Kidney (tissue), 14 donors: ENCODE measurements around the gene SETD1B. TPM values are rescaled to one million over a fixed set of nuclear protein-coding genes. Genes with fewer than 3 reads are reported as not detected.
"Not testable (repeated sequence)": the region's sequence is repeated elsewhere in the genome, so short reads cannot be mapped to it uniquely, and the experiment has no call there.

Source experiments
- DNase-seq, 5 donors: peaks; one replicate each; pipeline ENCODE4 v3.0.0-alpha.2; 2013 to 2020
- FAIRE-seq: peaks from 2 replicates; lab custom pipeline; 2012; peaks lifted over from hg19 to GRCh38; lab: Jason Lieb, UNC
- H3K27ac ChIP-seq, 2 donors: one replicate each; pipeline ENCODE4 v1.7.0; 2013; ENCODE audit warnings: low read depth in 2 of 2, low read length in 2 of 2, inconsistent platforms in 1 of 2
- H3K27me3 ChIP-seq: one replicate; pipeline ENCODE4 v1.7.1; 2013; ENCODE audit warnings: low read length, inconsistent platforms; ENCODE audit not compliant: control insufficient read depth, insufficient read depth
- H3K36me3 ChIP-seq, 3 donors: one replicate each; pipeline versions ENCODE4 v1.7.0 to v1.7.1; 2013; ENCODE audit warnings: low read length in 3 of 3, control low read depth in 1 of 3, inconsistent platforms in 1 of 3; ENCODE audit not compliant: insufficient read depth in 3 of 3, control insufficient read depth in 2 of 3
- H3K4me1 ChIP-seq, 3 donors: one replicate each; pipeline versions ENCODE4 v1.7.0 to v1.7.1; 2013; ENCODE audit warnings: low read length in 3 of 3, inconsistent platforms in 1 of 3, low read depth in 1 of 3; ENCODE audit not compliant: control insufficient read depth in 2 of 3, insufficient read depth in 2 of 3
- H3K4me3 ChIP-seq, 3 donors: one replicate each; pipeline versions ENCODE4 v1.7.0 to v1.8.1; 2013; ENCODE audit warnings: low read length in 3 of 3, control low read depth in 1 of 3, inconsistent platforms in 1 of 3
- H3K9ac ChIP-seq, 3 donors: one replicate each; pipeline versions ENCODE4 v1.7.0 to v1.7.1; 2013; ENCODE audit warnings: low read length in 3 of 3, control low read depth in 1 of 3, inconsistent platforms in 1 of 3
- H3K9me3 ChIP-seq, 3 donors: one replicate each; pipeline versions ENCODE4 v1.7.0 to v1.7.1; 2013; ENCODE audit warnings: low read length in 3 of 3, control low read depth in 1 of 3, inconsistent platforms in 1 of 3; ENCODE audit not compliant: control insufficient read depth in 2 of 3, insufficient read depth in 1 of 3
- intact Hi-C: fragments of 100-400 bp; cut with DNase I; formaldehyde crosslinking; loops from one replicate; pipeline ENCODE4 v1.11.1; 2022
- polyA plus RNA-seq: library from polyadenylated mRNA; stranded (reverse); fragments of 350-450 nt; fragmentation: Illumina TruSeq; extraction: RNeasy Lipid Tissue Mini Kit (QIAGEN cat#74804); gene quantifications from one replicate; pipeline ENCODE4 v1.2.3, GENCODE V29; 2014; ENCODE audit warnings: low read depth, low replicate concordance; ENCODE audit not compliant: insufficient read depth
- total RNA-seq: library from RNA; stranded (reverse); fragmentation: NEBNext Ultra II Directional; extraction: Animal tissue kit (Norgen Biotek cat#: 25700); gene quantifications from one replicate; pipeline ENCODE4 v1.2.1, GENCODE V29; 2021
- TF ChIP-seq, protein P1 (sequence below): IDR thresholded peaks from 3 replicates; pipeline ENCODE4 v1.5.1; 2012; ENCODE audit warnings: mild to moderate bottlenecking, moderate library complexity, borderline replicate concordance; ENCODE audit not compliant: insufficient read depth; ENCODE audit errors: extremely low read depth
- donor health status: control.
- donor health status: control.
- donor health status: control.
- donor health status: control.
- donor health status: control.
- donor health status: DM: yes; HTN: yes; CAD: no.
- donor health status: Normal renal cell carcinoma (clear cell type).

Gene SETD1B
- total and polyA plus RNA-seq, 2 donors from 2014 or later = 3.5 to 34.5 TPM

GRCh38 chr12:121860257-121860656 is 56.4 kb downstream of the SETD1B start:
- Histone ChIP-seq H3K9me3 (no peaks in the 10 kb centered on the region), H3K27me3 (no peaks in the 10 kb centered on the region), H3K4me3 (no peak overlapping the region), H3K27ac (peak overlapping the region in 1 of 2 donors; percentile 11), H3K9ac (no peak overlapping the region), H3K4me1 (peaks cover 0 to 21% (median 4%) of the 10 kb centered on the region in 3 donors), H3K36me3 (no peaks in the 10 kb centered on the region)
- no peak for DNase-seq
- TF ChIP-seq, protein P1, sequence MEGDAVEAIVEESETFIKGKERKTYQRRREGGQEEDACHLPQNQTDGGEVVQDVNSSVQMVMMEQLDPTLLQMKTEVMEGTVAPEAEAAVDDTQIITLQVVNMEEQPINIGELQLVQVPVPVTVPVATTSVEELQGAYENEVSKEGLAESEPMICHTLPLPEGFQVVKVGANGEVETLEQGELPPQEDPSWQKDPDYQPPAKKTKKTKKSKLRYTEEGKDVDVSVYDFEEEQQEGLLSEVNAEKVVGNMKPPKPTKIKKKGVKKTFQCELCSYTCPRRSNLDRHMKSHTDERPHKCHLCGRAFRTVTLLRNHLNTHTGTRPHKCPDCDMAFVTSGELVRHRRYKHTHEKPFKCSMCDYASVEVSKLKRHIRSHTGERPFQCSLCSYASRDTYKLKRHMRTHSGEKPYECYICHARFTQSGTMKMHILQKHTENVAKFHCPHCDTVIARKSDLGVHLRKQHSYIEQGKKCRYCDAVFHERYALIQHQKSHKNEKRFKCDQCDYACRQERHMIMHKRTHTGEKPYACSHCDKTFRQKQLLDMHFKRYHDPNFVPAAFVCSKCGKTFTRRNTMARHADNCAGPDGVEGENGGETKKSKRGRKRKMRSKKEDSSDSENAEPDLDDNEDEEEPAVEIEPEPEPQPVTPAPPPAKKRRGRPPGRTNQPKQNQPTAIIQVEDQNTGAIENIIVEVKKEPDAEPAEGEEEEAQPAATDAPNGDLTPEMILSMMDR = no peak
- intact Hi-C loops = no loop called here
- FAIRE-seq = no peak

DNA sequence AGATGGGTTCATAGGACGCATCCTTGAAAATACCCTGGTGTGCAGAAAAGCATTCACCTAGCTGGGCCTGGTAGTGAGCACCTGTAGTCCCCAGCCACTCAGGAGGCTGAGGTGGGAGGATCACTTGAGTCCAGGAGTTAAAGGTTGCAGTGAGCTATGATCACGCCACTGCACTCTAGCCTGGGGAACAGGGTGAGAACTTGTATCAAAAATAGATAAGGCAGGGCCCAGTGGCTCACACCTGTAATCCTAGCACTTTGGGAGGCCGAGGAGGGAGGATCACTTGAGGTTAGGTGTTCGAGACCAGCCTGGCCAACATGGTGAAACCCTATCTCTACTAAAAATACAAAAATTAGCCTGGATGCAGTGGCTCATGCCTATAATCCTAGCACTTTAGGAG is 56.9 kb downstream of the SETD1B start:
- peak overlapping the region in 1 of 2 donors; percentile 11 for H3K27ac ChIP-seq

GRCh38 chr12:121861636-121862254 is 57.9 kb downstream of the SETD1B start:
- H3K9me3 ChIP-seq = no peaks in the 10 kb centered on the region
- H3K4me1 ChIP-seq = peaks cover 0 to 18% (median 4%) of the 10 kb centered on the region in 3 donors
- DNase-seq (peak in 3 of 5 donors; percentile 60 to 81 (median 63)), FAIRE-seq (no peak)
- no peaks in the 10 kb centered on the region for H3K36me3 ChIP-seq
- no peak overlapping the region for H3K27ac ChIP-seq
- H3K27me3 ChIP-seq = no peaks in the 10 kb centered on the region
- intact Hi-C loops = no loop called here
- TF ChIP-seq, protein P1 = no peak
- no peak overlapping the region for H3K9ac ChIP-seq
- H3K4me3 ChIP-seq = no peak overlapping the region

More for the DNA sequence above, 56.9 kb downstream of the SETD1B start:
- H3K27me3 ChIP-seq, H3K4me3 ChIP-seq, FAIRE-seq, DNase-seq, H3K36me3 ChIP-seq, intact Hi-C loops, H3K9ac ChIP-seq, H3K9me3 ChIP-seq: not testable (repeated sequence)
- peaks cover 0 to 21% (median 4%) of the 10 kb centered on the region in 3 donors for H3K4me1 ChIP-seq

GRCh38 chr12:121866331-121866730 is 62.5 kb downstream of the SETD1B start:
- no peak overlapping the region for H3K4me3 ChIP-seq
- no peak for FAIRE-seq
- H3K36me3 ChIP-seq = no peaks in the 10 kb centered on the region
- TF ChIP-seq, protein P1 = no peak
- no peaks in the 10 kb centered on the region for H3K9me3 ChIP-seq
- intact Hi-C loops = no loop called here
- no peak overlapping the region for H3K27ac ChIP-seq
- H3K9ac ChIP-seq = no peak overlapping the region
- no peak for DNase-seq
- no peaks in the 10 kb centered on the region for H3K27me3 ChIP-seq
- peaks cover 0 to 2% (median 0%) of the 10 kb centered on the region in 3 donors for H3K4me1 ChIP-seq

DNA sequence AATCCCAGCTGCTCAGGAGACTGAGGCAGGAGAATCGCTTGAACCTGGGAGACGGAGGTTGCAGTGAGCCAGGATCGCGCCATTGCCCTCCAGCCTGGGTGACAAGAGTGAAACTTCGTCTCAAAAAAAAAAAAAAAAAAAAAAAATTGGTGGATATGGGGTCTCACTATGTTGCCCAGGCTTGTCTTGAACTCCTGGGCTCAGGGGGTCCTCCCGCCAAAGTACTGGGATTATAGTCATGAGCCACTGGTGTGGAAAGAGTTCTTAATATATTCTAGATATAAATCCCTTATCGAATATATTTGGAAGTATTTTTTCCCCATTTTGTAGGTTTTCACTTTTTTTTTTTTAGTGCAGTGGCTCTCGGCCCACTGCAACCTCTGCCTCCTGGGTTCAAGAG is 65.4 kb downstream of the SETD1B start:
- FAIRE-seq, H3K27ac ChIP-seq, DNase-seq, H3K4me3 ChIP-seq, H3K36me3 ChIP-seq, H3K9me3 ChIP-seq, H3K4me1 ChIP-seq, H3K27me3 ChIP-seq, intact Hi-C loops, H3K9ac ChIP-seq: not testable (repeated sequence)
